ENCODE measurements around the gene SNAP29. TPM values are rescaled to one million over a fixed set of nuclear protein-coding genes. Genes with fewer than 3 reads are reported as not detected.
"Not testable (repeated sequence)": the region's sequence is repeated elsewhere in the genome, so short reads cannot be mapped to it uniquely, and the experiment has no call there.

Gene SNAP29
- total RNA-seq, 4 donors from 2014 or later: 22.1 to 41.1 (median 28.7) TPM

- intact Hi-C loops (cut with DNase I; ENCODE audit: low total_unique reads) (no loop called here), in situ Hi-C loops (cut with MboI; ENCODE audit: low sequenced_read_pairs in 4 of 4) (no loop called here)
- H3K4me3 ChIP-seq: no peak overlapping the region
- DNase-seq (no peak), ATAC-seq (no peak)
- H3K27me3 ChIP-seq: no peaks in the 10 kb centered on the region
- H3K36me3 ChIP-seq: no peaks in the 10 kb centered on the region
- no peaks in the 10 kb centered on the region for H3K9me3 ChIP-seq
- H3K27ac ChIP-seq: no peak overlapping the region
- no peak for TF ChIP-seq CTCF (IDR thresholded peaks at IDR 0.05 in 4 of 5, conservative IDR thresholded peaks at IDR 0.05 in 1 of 5)
- no peak for TF ChIP-seq POLR2A (IDR thresholded peaks at IDR 0.05)
- no peaks in the 10 kb centered on the region for H3K4me1 ChIP-seq
Measured at GRCh38 chr22:20906387-20906767, 47.6 kb downstream of the SNAP29 start.

GRCh38 chr22:20908717-20909116 lies 49.9 kb downstream of the SNAP29 start:
- H3K9me3 ChIP-seq; H3K27me3 ChIP-seq; DNase-seq; in situ Hi-C loops (cut with MboI; ENCODE audit: low sequenced_read_pairs in 4 of 4); H3K36me3 ChIP-seq; H3K27ac ChIP-seq; ATAC-seq; intact Hi-C loops (cut with DNase I; ENCODE audit: low total_unique reads); H3K4me3 ChIP-seq; H3K4me1 ChIP-seq: not testable (repeated sequence)

GRCh38 chr22:20909543-20910303 lies 50.9 kb downstream of the SNAP29 start:
- TF ChIP-seq CTCF (IDR thresholded peaks at IDR 0.05 in 4 of 5, conservative IDR thresholded peaks at IDR 0.05 in 1 of 5) (no peak), POLR2A (IDR thresholded peaks at IDR 0.05) (no peak)
- H3K27me3 ChIP-seq: no peaks in the 10 kb centered on the region
- in situ Hi-C loops (cut with MboI; ENCODE audit: low sequenced_read_pairs in 4 of 4) (no loop called here), intact Hi-C loops (cut with DNase I; ENCODE audit: low total_unique reads) (no loop called here)
- DNase-seq (no peak), ATAC-seq (no peak)
- no peak overlapping the region for H3K4me3 ChIP-seq
- no peaks in the 10 kb centered on the region for H3K4me1 ChIP-seq
- H3K36me3 ChIP-seq: no peaks in the 10 kb centered on the region
- no peaks in the 10 kb centered on the region for H3K9me3 ChIP-seq
- H3K27ac ChIP-seq: no peak overlapping the region

- no peaks in the 10 kb centered on the region for H3K36me3 ChIP-seq
- intact Hi-C loops (cut with DNase I; ENCODE audit: low total_unique reads): no loop called here
Measured at GRCh38 chr22:20912494-20912893, 53.7 kb downstream of the SNAP29 start.

More at GRCh38 chr22:20912494-20912893, 53.7 kb downstream of the SNAP29 start:
- Histone ChIP-seq H3K4me1 (peaks cover 0 to 8% of the 10 kb centered on the region in 2 donors), H3K9me3 (no peaks in the 10 kb centered on the region), H3K27ac (no peak overlapping the region), H3K4me3 (no peak overlapping the region), H3K27me3 (no peaks in the 10 kb centered on the region)
- no peak for ATAC-seq
- no peak for TF ChIP-seq POLR2A (IDR thresholded peaks at IDR 0.05)
- TF ChIP-seq CTCF (IDR thresholded peaks at IDR 0.05 in 4 of 5, conservative IDR thresholded peaks at IDR 0.05 in 1 of 5): no peak
- DNase-seq: no peak
- in situ Hi-C loops (cut with MboI; ENCODE audit: low sequenced_read_pairs in 4 of 4): no loop called here

All from gastrocnemius medialis (tissue), 4 donors.